Liver (tissue), 9 donors: Measurements from ENCODE around the gene UNC13C. TPM values are rescaled to one million over a fixed set of nuclear protein-coding genes. Genes with fewer than 3 reads are reported as not detected.

Experiments
- DNase-seq: peaks from one replicate; pipeline ENCODE4 v3.0.0-alpha.2; 2017; ENCODE audit warnings: low spot score
- H3K27ac ChIP-seq, 2 donors: one replicate each; pipeline ENCODE4 v1.7.0; 2013; ENCODE audit warnings: inconsistent platforms in 2 of 2, low read length in 2 of 2, control low read depth in 1 of 2, low read depth in 1 of 2, mild to moderate bottlenecking in 1 of 2
- H3K27me3 ChIP-seq, 4 donors: one replicate each; pipeline versions ENCODE4 v1.6.1 to v1.7.0; 2013; ENCODE audit warnings: low read length in 3 of 4, inconsistent platforms in 1 of 4, mild to moderate bottlenecking in 1 of 4, moderate library complexity in 1 of 4; ENCODE audit not compliant: control insufficient read depth in 4 of 4, insufficient read depth in 4 of 4
- H3K36me3 ChIP-seq, 4 donors: one replicate each; pipeline versions ENCODE4 v1.6.1 to v1.7.0; 2013; ENCODE audit warnings: low read length in 3 of 4, mild to moderate bottlenecking in 3 of 4, low read depth in 1 of 4, moderate library complexity in 1 of 4; ENCODE audit not compliant: control insufficient read depth in 4 of 4, insufficient read depth in 3 of 4
- H3K4me1 ChIP-seq, 4 donors: one replicate each; pipeline versions ENCODE4 v1.6.1 to v1.7.0; 2013; ENCODE audit warnings: low read length in 3 of 4, mild to moderate bottlenecking in 3 of 4, moderate library complexity in 1 of 4; ENCODE audit not compliant: control insufficient read depth in 4 of 4, insufficient read depth in 4 of 4
- H3K4me3 ChIP-seq, 3 donors: one replicate each; pipeline versions ENCODE4 v1.6.1 to v1.7.0; 2013; ENCODE audit warnings: low read length in 3 of 3, control low read depth in 1 of 3, low read depth in 1 of 3, mild to moderate bottlenecking in 1 of 3
- H3K9ac ChIP-seq, 2 donors: one replicate each; pipeline ENCODE4 v1.7.0; 2013; ENCODE audit warnings: low read length in 2 of 2, mild to moderate bottlenecking in 2 of 2, moderate library complexity in 2 of 2, control low read depth in 1 of 2, low read depth in 1 of 2
- H3K9me3 ChIP-seq, 4 donors: one replicate each; pipeline versions ENCODE4 v1.6.1 to v1.7.0; 2013; ENCODE audit warnings: low read length in 3 of 4; ENCODE audit not compliant: control insufficient read depth in 4 of 4
- EGR1 ChIP-seq, 2 donors: IDR thresholded peaks; 2 replicates each; pipeline ENCODE4 v1.6.1; 2016 to 2018; ENCODE audit warnings: antibody characterized with exemption in 2 of 2, low read depth in 2 of 2
- FOXA1 ChIP-seq: IDR thresholded peaks from 2 replicates; pipeline ENCODE4 v1.6.1; 2016; ENCODE audit warnings: antibody characterized with exemption
- FOXA2 ChIP-seq: IDR thresholded peaks from 2 replicates; pipeline ENCODE4 v1.6.1; 2016; ENCODE audit warnings: antibody characterized with exemption
- GABPA ChIP-seq, 2 donors: IDR thresholded peaks in 1 of 2; conservative IDR thresholded peaks in 1 of 2; 2 replicates each; pipeline ENCODE4 v1.6.1; 2016; ENCODE audit warnings: antibody characterized with exemption in 2 of 2, mild to moderate bottlenecking in 1 of 2, moderate library complexity in 1 of 2
- HNF4A ChIP-seq, 2 donors: conservative IDR thresholded peaks; 2 replicates each; pipeline ENCODE4 v1.6.1; 2016; ENCODE audit warnings: antibody characterized with exemption in 2 of 2, mild to moderate bottlenecking in 2 of 2
- HNF4G ChIP-seq: IDR thresholded peaks from 2 replicates; pipeline ENCODE4 v1.6.1; 2016; ENCODE audit warnings: antibody characterized with exemption
- JUND ChIP-seq, 2 donors: IDR thresholded peaks; 2 replicates each; pipeline ENCODE4 v1.6.1; 2016; ENCODE audit warnings: antibody characterized with exemption in 2 of 2
- NR2F2 ChIP-seq: IDR thresholded peaks from 2 replicates; pipeline ENCODE4 v1.6.1; 2016; ENCODE audit warnings: antibody characterized with exemption
- RAD21 ChIP-seq, 2 donors: IDR thresholded peaks; 2 replicates each; pipeline ENCODE4 v1.6.1; 2016; ENCODE audit warnings: antibody characterized with exemption in 2 of 2, mild to moderate bottlenecking in 2 of 2
- RXRA ChIP-seq, 2 donors: IDR thresholded peaks; 2 replicates each; pipeline ENCODE4 v1.6.1; 2017 to 2018; ENCODE audit warnings: antibody characterized with exemption in 2 of 2, mild to moderate bottlenecking in 1 of 2
- SP1 ChIP-seq: IDR thresholded peaks from 2 replicates; pipeline ENCODE4 v1.6.1; 2018; ENCODE audit warnings: antibody characterized with exemption, mild to moderate bottlenecking
- TAF1 ChIP-seq: conservative IDR thresholded peaks from 2 replicates; pipeline ENCODE4 v1.6.1; 2016; ENCODE audit warnings: antibody characterized with exemption, mild to moderate bottlenecking
- YY1 ChIP-seq: IDR thresholded peaks from 2 replicates; pipeline ENCODE4 v1.6.1; 2016; ENCODE audit warnings: antibody characterized with exemption, mild to moderate bottlenecking
- WGBS: extraction: QIAGEN DNeasy Blood & Tissue Kit; methylation state at CpG from one replicate; pipeline ENCODE4 v1.1.7; 2013; 5-methylcytosine and 5-hydroxymethylcytosine counted together
- polyA plus RNA-seq, 2 donors: library from polyadenylated mRNA; stranded (reverse) in 1 of 2; unstranded in 1 of 2; fragments of 200-250 nt in 1 of 2; fragments of >200 nt in 1 of 2; fragmentation: Nextera tagmentation in 1 of 2; extraction: Ambion mirVana in 1 of 2; gene quantifications; one replicate each; pipeline versions ENCODE4 v1.2.1 to v1.2.3, GENCODE V29; 2013 to 2015
- total RNA-seq, 2 donors: library from RNA; depleted of rRNA; stranded (reverse); fragments of >200 nt; gene quantifications; one replicate each; pipeline ENCODE4 v1.2.3, GENCODE V29; 2014
- TF ChIP-seq, protein P1 (sequence below): IDR thresholded peaks from 2 replicates; pipeline ENCODE4 v1.6.1; 2016; ENCODE audit warnings: antibody characterized with exemption
- TF ChIP-seq, protein P2 (sequence below): fragments of 150-350 bp; IDR thresholded peaks from 2 replicates; pipeline ENCODE4 v1.5.1; 2017; ENCODE audit warnings: improper control_type of control experiment, low read depth, low read length; ENCODE audit not compliant: missing input control
- TF ChIP-seq, protein P3 (sequence below): IDR thresholded peaks from 2 replicates; pipeline ENCODE4 v1.6.1; 2016; ENCODE audit warnings: antibody characterized with exemption
- TF ChIP-seq, protein P4 (sequence below): IDR thresholded peaks from 2 replicates; pipeline ENCODE4 v1.6.1; 2016; ENCODE audit warnings: antibody characterized with exemption
- TF ChIP-seq, protein P5 (sequence below): IDR thresholded peaks from 2 replicates; pipeline ENCODE4 v1.6.1; 2016; ENCODE audit warnings: antibody characterized with exemption, mild to moderate bottlenecking
- donor health status: healthy.
- donor health status: healthy.
- donor health status: healthy.
- donor health status: healthy.
- donor health status: healthy.

Gene UNC13C
- total and polyA plus RNA-seq, 4 donors, result 0.19 TPM; not detected in 3

- no peak for DNase-seq
- H3K9ac ChIP-seq, result no peak overlapping the region
- TF ChIP-seq RAD21 (IDR thresholded peaks at IDR 0.05), result no peak
- no peak for TF ChIP-seq YY1
- no peak for TF ChIP-seq TAF1
- TF ChIP-seq NR2F2, result no peak
- TF ChIP-seq JUND (IDR thresholded peaks at IDR 0.05), result no peak
- TF ChIP-seq HNF4G, result no peak
- TF ChIP-seq, protein P1, sequence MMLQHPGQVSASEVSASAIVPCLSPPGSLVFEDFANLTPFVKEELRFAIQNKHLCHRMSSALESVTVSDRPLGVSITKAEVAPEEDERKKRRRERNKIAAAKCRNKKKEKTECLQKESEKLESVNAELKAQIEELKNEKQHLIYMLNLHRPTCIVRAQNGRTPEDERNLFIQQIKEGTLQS, result no peak
- TF ChIP-seq, protein P2, sequence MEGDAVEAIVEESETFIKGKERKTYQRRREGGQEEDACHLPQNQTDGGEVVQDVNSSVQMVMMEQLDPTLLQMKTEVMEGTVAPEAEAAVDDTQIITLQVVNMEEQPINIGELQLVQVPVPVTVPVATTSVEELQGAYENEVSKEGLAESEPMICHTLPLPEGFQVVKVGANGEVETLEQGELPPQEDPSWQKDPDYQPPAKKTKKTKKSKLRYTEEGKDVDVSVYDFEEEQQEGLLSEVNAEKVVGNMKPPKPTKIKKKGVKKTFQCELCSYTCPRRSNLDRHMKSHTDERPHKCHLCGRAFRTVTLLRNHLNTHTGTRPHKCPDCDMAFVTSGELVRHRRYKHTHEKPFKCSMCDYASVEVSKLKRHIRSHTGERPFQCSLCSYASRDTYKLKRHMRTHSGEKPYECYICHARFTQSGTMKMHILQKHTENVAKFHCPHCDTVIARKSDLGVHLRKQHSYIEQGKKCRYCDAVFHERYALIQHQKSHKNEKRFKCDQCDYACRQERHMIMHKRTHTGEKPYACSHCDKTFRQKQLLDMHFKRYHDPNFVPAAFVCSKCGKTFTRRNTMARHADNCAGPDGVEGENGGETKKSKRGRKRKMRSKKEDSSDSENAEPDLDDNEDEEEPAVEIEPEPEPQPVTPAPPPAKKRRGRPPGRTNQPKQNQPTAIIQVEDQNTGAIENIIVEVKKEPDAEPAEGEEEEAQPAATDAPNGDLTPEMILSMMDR, result no peak
- TF ChIP-seq RXRA (IDR thresholded peaks at IDR 0.05), result no peak
- TF ChIP-seq EGR1 (IDR thresholded peaks at IDR 0.05; ENCODE audit: low read depth in 2 of 2), result no peak
- TF ChIP-seq FOXA1, result no peak
- no peak for TF ChIP-seq GABPA (IDR thresholded peaks at IDR 0.05 in 1 of 2, conservative IDR thresholded peaks at IDR 0.05 in 1 of 2)
- TF ChIP-seq, protein P3, sequence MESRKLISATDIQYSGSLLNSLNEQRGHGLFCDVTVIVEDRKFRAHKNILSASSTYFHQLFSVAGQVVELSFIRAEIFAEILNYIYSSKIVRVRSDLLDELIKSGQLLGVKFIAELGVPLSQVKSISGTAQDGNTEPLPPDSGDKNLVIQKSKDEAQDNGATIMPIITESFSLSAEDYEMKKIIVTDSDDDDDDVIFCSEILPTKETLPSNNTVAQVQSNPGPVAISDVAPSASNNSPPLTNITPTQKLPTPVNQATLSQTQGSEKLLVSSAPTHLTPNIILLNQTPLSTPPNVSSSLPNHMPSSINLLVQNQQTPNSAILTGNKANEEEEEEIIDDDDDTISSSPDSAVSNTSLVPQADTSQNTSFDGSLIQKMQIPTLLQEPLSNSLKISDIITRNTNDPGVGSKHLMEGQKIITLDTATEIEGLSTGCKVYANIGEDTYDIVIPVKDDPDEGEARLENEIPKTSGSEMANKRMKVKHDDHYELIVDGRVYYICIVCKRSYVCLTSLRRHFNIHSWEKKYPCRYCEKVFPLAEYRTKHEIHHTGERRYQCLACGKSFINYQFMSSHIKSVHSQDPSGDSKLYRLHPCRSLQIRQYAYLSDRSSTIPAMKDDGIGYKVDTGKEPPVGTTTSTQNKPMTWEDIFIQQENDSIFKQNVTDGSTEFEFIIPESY, result no peak
- TF ChIP-seq, protein P4, sequence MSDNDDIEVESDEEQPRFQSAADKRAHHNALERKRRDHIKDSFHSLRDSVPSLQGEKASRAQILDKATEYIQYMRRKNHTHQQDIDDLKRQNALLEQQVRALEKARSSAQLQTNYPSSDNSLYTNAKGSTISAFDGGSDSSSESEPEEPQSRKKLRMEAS, result no peak
- TF ChIP-seq, protein P5, sequence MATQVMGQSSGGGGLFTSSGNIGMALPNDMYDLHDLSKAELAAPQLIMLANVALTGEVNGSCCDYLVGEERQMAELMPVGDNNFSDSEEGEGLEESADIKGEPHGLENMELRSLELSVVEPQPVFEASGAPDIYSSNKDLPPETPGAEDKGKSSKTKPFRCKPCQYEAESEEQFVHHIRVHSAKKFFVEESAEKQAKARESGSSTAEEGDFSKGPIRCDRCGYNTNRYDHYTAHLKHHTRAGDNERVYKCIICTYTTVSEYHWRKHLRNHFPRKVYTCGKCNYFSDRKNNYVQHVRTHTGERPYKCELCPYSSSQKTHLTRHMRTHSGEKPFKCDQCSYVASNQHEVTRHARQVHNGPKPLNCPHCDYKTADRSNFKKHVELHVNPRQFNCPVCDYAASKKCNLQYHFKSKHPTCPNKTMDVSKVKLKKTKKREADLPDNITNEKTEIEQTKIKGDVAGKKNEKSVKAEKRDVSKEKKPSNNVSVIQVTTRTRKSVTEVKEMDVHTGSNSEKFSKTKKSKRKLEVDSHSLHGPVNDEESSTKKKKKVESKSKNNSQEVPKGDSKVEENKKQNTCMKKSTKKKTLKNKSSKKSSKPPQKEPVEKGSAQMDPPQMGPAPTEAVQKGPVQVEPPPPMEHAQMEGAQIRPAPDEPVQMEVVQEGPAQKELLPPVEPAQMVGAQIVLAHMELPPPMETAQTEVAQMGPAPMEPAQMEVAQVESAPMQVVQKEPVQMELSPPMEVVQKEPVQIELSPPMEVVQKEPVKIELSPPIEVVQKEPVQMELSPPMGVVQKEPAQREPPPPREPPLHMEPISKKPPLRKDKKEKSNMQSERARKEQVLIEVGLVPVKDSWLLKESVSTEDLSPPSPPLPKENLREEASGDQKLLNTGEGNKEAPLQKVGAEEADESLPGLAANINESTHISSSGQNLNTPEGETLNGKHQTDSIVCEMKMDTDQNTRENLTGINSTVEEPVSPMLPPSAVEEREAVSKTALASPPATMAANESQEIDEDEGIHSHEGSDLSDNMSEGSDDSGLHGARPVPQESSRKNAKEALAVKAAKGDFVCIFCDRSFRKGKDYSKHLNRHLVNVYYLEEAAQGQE, result no peak
- TF ChIP-seq HNF4A (conservative IDR thresholded peaks at IDR 0.05), result no peak
- TF ChIP-seq SP1, result no peak
- no peak for TF ChIP-seq FOXA2
- H3K27ac ChIP-seq, result no peak overlapping the region
- peaks cover 0 to 10% (median 8%) of the 10 kb centered on the region in 4 donors for H3K4me1 ChIP-seq
- no peaks in the 10 kb centered on the region for H3K27me3 ChIP-seq
- no peaks in the 10 kb centered on the region for H3K9me3 ChIP-seq
- WGBS, result 91% methylated on average over 4 of the region's 4 CpGs
- H3K36me3 ChIP-seq, result no peaks in the 10 kb centered on the region
- no peak overlapping the region for H3K4me3 ChIP-seq
Observed at GRCh38 chr15:54032066-54032465, 53.8 kb downstream of the UNC13C start.
